Stimulated activated naive B cell treated with anti-CD40 and anti-IgM and Interleukin-4, amounts not matched to agents 10 μg/mL and 1 μg/mL and 100 μg/mL, for 72 hours (primary cell): Measurements from ENCODE around the gene TMPRSS11E.
"Not testable (repeated sequence)": the region's sequence is repeated elsewhere in the genome, so short reads cannot be mapped to it uniquely, and the experiment has no call there.

Experiments
- ATAC-seq, 2 donors: fragments of 150-1000 bp; cut with Tn5 transposase; replicated peaks; 2 replicates each; pipeline ENCODE4 v1.10.0; 2021; ENCODE audit warnings: moderate library complexity in 1 of 2
- DNase-seq: peaks from one replicate; pipeline ENCODE4 v3.0.0; 2021
- H3K27ac Mint-ChIP-seq: one replicate; pipeline ENCODE4 v1.8.0; 2022; ENCODE audit warnings: mild to moderate bottlenecking, mixed read lengths
- H3K27me3 Mint-ChIP-seq, 2 donors: one replicate each; pipeline ENCODE4 v1.8.0; 2022; ENCODE audit warnings: mixed read lengths in 2 of 2
- H3K36me3 Mint-ChIP-seq, 2 donors: one replicate each; pipeline ENCODE4 v1.8.0; 2022; ENCODE audit warnings: mixed read lengths in 2 of 2, mild to moderate bottlenecking in 1 of 2
- H3K4me1 Mint-ChIP-seq, 2 donors: one replicate each; pipeline ENCODE4 v1.8.0; 2022; ENCODE audit warnings: mixed read lengths in 2 of 2, mild to moderate bottlenecking in 1 of 2
- H3K4me3 Mint-ChIP-seq, 2 donors: one replicate each; pipeline ENCODE4 v1.8.0; 2022; ENCODE audit warnings: mild to moderate bottlenecking in 2 of 2, mixed read lengths in 2 of 2, moderate library complexity in 1 of 2
- H3K9me3 Mint-ChIP-seq, 2 donors: one replicate each; pipeline ENCODE4 v1.8.0; 2022; ENCODE audit warnings: mixed read lengths in 2 of 2, mild to moderate bottlenecking in 1 of 2

The TMPRSS11E gene

DNA sequence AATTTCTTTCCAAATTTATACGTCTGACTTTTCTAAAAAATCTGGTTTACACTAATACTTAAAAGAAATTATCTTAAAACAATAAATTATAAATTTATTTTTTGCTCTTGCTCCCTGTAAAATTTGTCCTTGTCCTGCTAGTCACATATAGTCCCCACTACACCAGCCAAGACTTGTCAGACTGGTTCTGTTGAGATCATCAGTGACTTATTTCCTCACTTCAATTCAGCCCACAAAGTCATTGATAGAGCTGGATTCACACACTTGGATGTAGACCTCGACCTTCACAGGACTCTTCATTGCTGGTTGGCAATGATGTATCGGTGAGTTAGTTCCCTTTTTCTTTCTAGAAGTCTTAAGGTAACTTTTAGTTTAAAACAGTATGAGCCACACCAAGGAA, at the start of gene TMPRSS11E:
TSS of gene TMPRSS11E (plus strand) at position 263 of the 400 bp plus-strand sequence. CDS start at position 313, 50 bp downstream.
- ATAC-seq (peak; percentile 28 to 42), DNase-seq (no peak)
- peaks cover 0 to 4% of the 10 kb centered on the region in 2 donors for H3K36me3 Mint-ChIP-seq
- peaks cover 0 to 8% of the 10 kb centered on the region in 2 donors for H3K4me1 Mint-ChIP-seq
- H3K27ac Mint-ChIP-seq, result no peak within 1 kb of the TSS
- H3K9me3 Mint-ChIP-seq, result no peaks in the 10 kb centered on the region
- H3K4me3 Mint-ChIP-seq, result no peak within 1 kb of the TSS
- H3K27me3 Mint-ChIP-seq, result peaks cover 4 to 13% of the 10 kb centered on the region in 2 donors

- ATAC-seq, result no peak
Measured at GRCh38 chr4:68399306-68399705, 48.0 kb upstream of the TMPRSS11E start.

GRCh38 chr4:68401231-68401630, 46.0 kb upstream of the TMPRSS11E start:
- Mint-ChIP-seq H3K27ac (no peak overlapping the region), H3K4me1 (no peaks in the 10 kb centered on the region), H3K4me3 (no peak overlapping the region)

More at GRCh38 chr4:68399306-68399705, 48.0 kb upstream of the TMPRSS11E start:
- H3K27me3 Mint-ChIP-seq, result peaks cover 3 to 9% of the 10 kb centered on the region in 2 donors
- no peaks in the 10 kb centered on the region for H3K9me3 Mint-ChIP-seq
- H3K4me3 Mint-ChIP-seq, result no peak overlapping the region
- H3K27ac Mint-ChIP-seq, result no peak overlapping the region
- H3K4me1 Mint-ChIP-seq, result no peaks in the 10 kb centered on the region
- DNase-seq, result no peak
- no peaks in the 10 kb centered on the region for H3K36me3 Mint-ChIP-seq

GRCh38 chr4:68404153-68404552, 43.1 kb upstream of the TMPRSS11E start:
- H3K4me3 Mint-ChIP-seq, result no peak overlapping the region
- no peak for DNase-seq
- no peak overlapping the region for H3K27ac Mint-ChIP-seq
- no peaks in the 10 kb centered on the region for H3K9me3 Mint-ChIP-seq
- H3K27me3 Mint-ChIP-seq, result peaks cover 0 to 6% of the 10 kb centered on the region in 2 donors
- ATAC-seq, result no peak
- H3K36me3 Mint-ChIP-seq, result no peaks in the 10 kb centered on the region
- H3K4me1 Mint-ChIP-seq, result peaks cover 0 to 2% of the 10 kb centered on the region in 2 donors

More at GRCh38 chr4:68401231-68401630, 46.0 kb upstream of the TMPRSS11E start:
- Mint-ChIP-seq H3K36me3 (no peaks in the 10 kb centered on the region), H3K27me3 (no peaks in the 10 kb centered on the region), H3K9me3 (no peaks in the 10 kb centered on the region)
- ATAC-seq (no peak), DNase-seq (no peak)

- H3K27ac Mint-ChIP-seq, H3K27me3 Mint-ChIP-seq, ATAC-seq, DNase-seq, H3K4me3 Mint-ChIP-seq, H3K4me1 Mint-ChIP-seq, H3K36me3 Mint-ChIP-seq, H3K9me3 Mint-ChIP-seq: not testable (repeated sequence)
Measured at GRCh38 chr4:68405718-68406478, 41.4 kb upstream of the TMPRSS11E start.

DNA sequence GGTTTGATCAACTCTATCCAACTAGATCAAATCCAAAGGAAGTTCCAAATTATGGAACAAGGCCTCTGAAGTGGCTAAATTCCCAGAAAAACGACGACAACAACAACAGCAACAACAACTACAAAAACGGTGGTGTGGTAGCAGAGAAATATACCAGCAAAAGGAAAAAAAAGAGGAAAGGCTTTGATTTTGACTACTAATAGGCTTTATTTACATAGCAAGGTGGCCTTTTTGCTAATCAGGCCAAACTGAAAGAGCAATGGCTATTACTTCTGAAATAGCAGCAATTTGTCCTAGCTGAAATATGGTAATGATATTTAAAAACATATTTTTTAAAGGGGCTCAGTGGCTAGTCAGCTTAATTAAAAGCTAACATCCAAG, 40.8 kb upstream of the TMPRSS11E start:
- peaks cover 0 to 2% of the 10 kb centered on the region in 2 donors for H3K4me1 Mint-ChIP-seq
- H3K9me3 Mint-ChIP-seq, result no peaks in the 10 kb centered on the region
- ATAC-seq (no peak), DNase-seq (no peak)
- H3K27ac Mint-ChIP-seq, result no peak overlapping the region
- no peak overlapping the region for H3K4me3 Mint-ChIP-seq
- peaks cover 0 to 11% of the 10 kb centered on the region in 2 donors for H3K27me3 Mint-ChIP-seq
- no peaks in the 10 kb centered on the region for H3K36me3 Mint-ChIP-seq

DNA sequence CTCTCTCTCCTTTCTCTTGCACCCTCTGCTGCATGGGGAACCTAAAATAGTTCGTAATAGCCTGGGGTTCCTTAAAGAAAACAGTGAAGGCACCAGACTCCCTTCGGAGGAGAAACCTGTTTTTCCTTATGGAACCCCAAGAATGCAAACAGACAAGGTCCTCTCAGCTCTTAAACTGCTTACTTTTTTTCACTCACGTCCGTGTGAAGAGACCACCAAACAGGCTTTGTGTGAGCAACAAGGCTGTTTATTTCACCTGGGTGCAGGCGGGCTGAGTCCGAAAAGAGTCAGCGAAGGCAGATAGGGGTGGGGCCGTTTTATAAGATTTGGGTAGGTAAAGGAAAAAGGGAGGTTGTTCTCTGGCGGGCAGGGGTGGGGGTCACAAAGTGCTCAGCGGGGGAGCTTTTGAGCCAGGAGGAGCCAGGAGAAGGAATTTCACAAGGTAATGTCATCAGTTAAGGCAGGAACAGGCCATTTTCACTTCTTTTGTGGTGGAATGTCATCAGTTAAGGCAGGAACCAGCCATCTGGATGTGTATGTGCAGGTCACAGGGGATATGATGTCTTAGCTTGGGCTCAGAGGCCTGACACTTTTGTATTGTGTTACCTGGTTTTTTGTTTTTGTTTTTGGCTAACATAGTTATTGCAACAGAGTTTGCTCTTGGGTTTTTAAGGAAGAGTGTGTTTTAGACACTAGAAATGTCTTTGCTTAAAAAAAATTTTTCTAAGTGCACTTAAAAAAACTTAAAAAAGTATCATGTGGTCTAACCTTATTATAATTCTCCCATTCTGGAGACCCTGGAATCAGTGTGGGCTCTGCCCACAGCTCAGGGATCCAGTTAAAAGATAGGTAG, 40.0 kb upstream of the TMPRSS11E start:
- H3K27me3 Mint-ChIP-seq, result peaks cover 0 to 11% of the 10 kb centered on the region in 2 donors
- ATAC-seq, H3K4me1 Mint-ChIP-seq, H3K27ac Mint-ChIP-seq, H3K9me3 Mint-ChIP-seq, DNase-seq, H3K36me3 Mint-ChIP-seq, H3K4me3 Mint-ChIP-seq: not testable (repeated sequence)

GRCh38 chr4:68407868-68408190, 39.4 kb upstream of the TMPRSS11E start:
- DNase-seq (no peak), ATAC-seq (no peak)
- Mint-ChIP-seq H3K27ac (no peak overlapping the region), H3K27me3 (peaks cover 0 to 11% of the 10 kb centered on the region in 2 donors), H3K9me3 (no peaks in the 10 kb centered on the region), H3K4me3 (no peak overlapping the region), H3K4me1 (peaks cover 0 to 2% of the 10 kb centered on the region in 2 donors), H3K36me3 (no peaks in the 10 kb centered on the region)

DNA sequence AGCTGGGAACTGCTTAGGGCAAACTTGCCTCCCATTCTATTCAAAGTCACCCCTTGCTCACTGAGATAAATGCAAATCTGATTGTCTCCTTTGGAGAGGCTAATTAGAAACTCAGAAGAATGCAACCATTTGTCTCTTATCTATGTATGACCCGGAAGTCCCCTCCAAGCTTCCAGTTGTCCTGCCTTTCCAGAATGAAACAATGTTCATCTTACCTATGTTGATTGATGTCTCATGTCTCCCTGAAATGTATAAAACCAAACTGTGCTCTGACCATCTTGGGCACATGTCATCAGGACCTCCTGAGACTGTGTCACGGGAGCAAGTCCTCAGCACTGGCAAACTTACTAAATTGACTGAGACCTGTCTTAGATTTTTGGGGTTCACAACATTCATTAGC, 37.1 kb upstream of the TMPRSS11E start:
- Mint-ChIP-seq H3K36me3 (no peaks in the 10 kb centered on the region), H3K4me1 (peaks cover 0 to 2% of the 10 kb centered on the region in 2 donors), H3K9me3 (no peaks in the 10 kb centered on the region), H3K27me3 (peaks cover 0 to 11% of the 10 kb centered on the region in 2 donors), H3K27ac (no peak overlapping the region), H3K4me3 (no peak overlapping the region)
- DNase-seq (no peak), ATAC-seq (no peak)

GRCh38 chr4:68410643-68411042, 36.6 kb upstream of the TMPRSS11E start:
- no peak overlapping the region for H3K27ac Mint-ChIP-seq
- no peaks in the 10 kb centered on the region for H3K9me3 Mint-ChIP-seq
- no peaks in the 10 kb centered on the region for H3K36me3 Mint-ChIP-seq
- peaks cover 0 to 2% of the 10 kb centered on the region in 2 donors for H3K4me1 Mint-ChIP-seq
- no peak overlapping the region for H3K4me3 Mint-ChIP-seq
- no peak for ATAC-seq
- no peak for DNase-seq
- peaks cover 0 to 11% of the 10 kb centered on the region in 2 donors for H3K27me3 Mint-ChIP-seq

DNA sequence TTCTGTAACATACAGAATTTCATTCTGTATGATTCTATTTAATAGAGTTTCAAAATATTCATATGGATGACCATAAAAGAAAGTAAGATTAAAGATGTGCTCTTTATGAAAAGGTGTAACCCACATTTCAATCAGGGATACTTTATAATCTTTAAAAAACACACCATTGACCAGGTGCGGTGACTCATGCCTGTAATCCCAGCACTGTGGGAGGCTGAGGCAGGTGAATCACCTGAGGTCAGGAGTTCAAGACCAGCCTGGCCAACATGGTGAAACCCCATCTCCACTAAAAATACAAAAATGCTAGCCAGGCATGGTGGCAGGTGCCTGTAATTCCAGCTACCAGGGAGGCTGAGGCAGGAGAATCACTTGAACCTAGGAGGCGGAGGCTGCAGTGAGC, 35.2 kb upstream of the TMPRSS11E start:
- not testable (repeated sequence) for H3K4me1 Mint-ChIP-seq, H3K9me3 Mint-ChIP-seq, H3K27me3 Mint-ChIP-seq, H3K36me3 Mint-ChIP-seq, DNase-seq, ATAC-seq, H3K27ac Mint-ChIP-seq, H3K4me3 Mint-ChIP-seq

DNA sequence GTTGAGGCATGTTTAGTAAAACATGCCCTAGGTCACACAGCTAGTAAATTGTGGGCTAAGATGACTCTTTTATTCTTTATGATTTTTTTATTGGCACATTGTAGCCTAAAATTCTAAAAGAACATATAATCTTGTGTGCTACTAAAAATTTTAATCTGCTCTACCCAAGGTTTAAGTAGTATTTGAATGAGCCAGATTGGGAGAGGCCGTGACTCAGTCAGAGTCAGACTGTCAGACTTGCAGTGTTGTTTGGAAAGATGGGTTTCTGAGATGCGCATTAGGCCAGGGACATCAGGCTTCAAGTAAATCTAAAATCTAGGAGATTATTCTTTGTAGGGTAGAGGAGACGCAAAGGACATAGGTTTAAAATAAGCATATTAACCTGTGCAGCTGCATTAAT, 30.7 kb upstream of the TMPRSS11E start:
- no peak overlapping the region for H3K27ac Mint-ChIP-seq
- peaks cover 4 to 10% of the 10 kb centered on the region in 2 donors for H3K27me3 Mint-ChIP-seq
- ATAC-seq, result no peak
- H3K9me3 Mint-ChIP-seq, result peaks cover 2 to 4% of the 10 kb centered on the region in 2 donors
- H3K4me1 Mint-ChIP-seq, result no peaks in the 10 kb centered on the region
- no peak overlapping the region for H3K4me3 Mint-ChIP-seq
- no peaks in the 10 kb centered on the region for H3K36me3 Mint-ChIP-seq
- DNase-seq, result no peak

DNA sequence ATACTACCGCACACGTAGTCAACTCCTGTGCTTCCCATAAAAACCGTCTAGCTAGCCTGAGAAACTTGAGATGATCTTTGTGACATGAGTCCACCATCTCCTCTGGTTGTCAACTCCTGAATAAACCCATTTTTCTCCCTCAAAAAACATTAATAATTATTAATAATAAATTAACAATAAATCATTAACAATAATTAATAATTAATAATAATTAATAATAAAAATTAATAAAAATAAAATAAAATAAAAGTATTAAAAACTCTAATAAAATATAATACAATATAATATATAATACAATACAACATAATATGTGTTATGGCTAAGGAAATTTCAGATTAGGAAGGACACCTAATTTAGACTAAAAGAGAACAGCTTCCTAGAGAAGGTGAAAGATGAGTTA, 20.7 kb upstream of the TMPRSS11E start:
- Mint-ChIP-seq H3K9me3 (peaks cover under 1 to 3% of the 10 kb centered on the region in 2 donors), H3K36me3 (no peaks in the 10 kb centered on the region)

DNA sequence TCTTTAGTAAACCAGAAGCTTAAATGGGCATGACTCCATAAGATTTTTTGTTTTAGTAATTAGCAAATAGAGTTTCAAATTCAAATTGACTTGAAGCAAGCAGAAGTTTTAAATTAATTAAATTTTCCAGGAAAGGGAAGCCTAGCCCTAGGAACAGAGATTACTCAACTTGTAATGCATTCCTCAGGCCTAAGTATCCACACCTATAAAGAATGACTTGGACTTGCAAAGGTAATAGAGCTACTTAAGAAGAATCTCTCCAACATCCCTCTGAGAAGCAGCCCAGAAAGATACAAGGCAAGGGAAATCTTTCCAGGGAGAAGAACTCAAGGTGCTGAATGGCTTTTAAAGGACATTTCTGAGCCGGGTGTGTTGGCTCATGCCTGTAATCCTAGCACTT, 16.9 kb upstream of the TMPRSS11E start:
- no peak overlapping the region for H3K27ac Mint-ChIP-seq
- H3K4me1 Mint-ChIP-seq, result no peaks in the 10 kb centered on the region
- H3K36me3 Mint-ChIP-seq, result no peaks in the 10 kb centered on the region
- peaks cover 0 to 1% of the 10 kb centered on the region in 2 donors for H3K9me3 Mint-ChIP-seq
- no peak overlapping the region for H3K4me3 Mint-ChIP-seq
- no peaks in the 10 kb centered on the region for H3K27me3 Mint-ChIP-seq
- ATAC-seq (no peak), DNase-seq (no peak)

More for the DNA sequence above, 20.7 kb upstream of the TMPRSS11E start:
- no peak overlapping the region for H3K4me3 Mint-ChIP-seq
- H3K27me3 Mint-ChIP-seq, result peaks cover 0 to 2% of the 10 kb centered on the region in 2 donors
- peaks cover 0 to 1% of the 10 kb centered on the region in 2 donors for H3K4me1 Mint-ChIP-seq
- DNase-seq (no peak), ATAC-seq (no peak)
- H3K27ac Mint-ChIP-seq, result no peak overlapping the region

DNA sequence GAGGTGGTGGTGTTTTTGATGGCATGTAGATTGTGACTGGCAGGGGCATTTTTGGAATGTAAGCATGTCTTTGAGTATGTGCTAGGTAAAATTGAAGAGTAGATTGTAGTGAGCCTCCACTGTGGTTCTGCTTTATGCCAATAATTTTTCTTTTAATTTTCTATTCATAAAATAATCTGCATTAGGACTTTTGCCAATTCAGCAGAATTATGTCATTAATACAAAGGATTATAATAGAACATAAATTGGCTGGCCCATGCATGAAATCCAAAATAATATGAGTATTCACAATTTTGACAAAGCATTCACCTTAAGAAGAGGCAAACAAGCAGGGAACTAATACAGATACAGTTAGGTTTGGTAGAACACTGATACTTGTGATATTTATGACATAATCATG, 14.9 kb upstream of the TMPRSS11E start:
- Mint-ChIP-seq H3K27ac (no peak overlapping the region), H3K9me3 (no peaks in the 10 kb centered on the region), H3K4me1 (peaks cover 0 to 7% of the 10 kb centered on the region in 2 donors), H3K36me3 (no peaks in the 10 kb centered on the region), H3K27me3 (no peaks in the 10 kb centered on the region), H3K4me3 (no peak overlapping the region)
- DNase-seq, result no peak
- no peak for ATAC-seq
